HepG2 (cell line): ENCODE measurements around the gene ESPN. TPM values are rescaled to one million over a fixed set of nuclear protein-coding genes. Genes with fewer than 3 reads are reported as not detected.
A peak's percentile ranks its signal among the peaks of the same experiment; 100 is the strongest.

Experiments
- ATAC-seq: fragments of 200-7000 bp; cut with Tn5 transposase; 3 replicates; pipeline ENCODE4 v1.9.1; 2020; ENCODE audit warnings: mild to moderate bottlenecking, moderate library complexity
- BruUV-seq: library from RNA; stranded (reverse); fragments of 400-500 nt; replicated peaks from 2 replicates; lab custom pipeline; 2021; lab: Mats Ljungman, UMichigan
- CTCF ChIA-PET: fragments of 300-600 bp; formaldehyde crosslinking; extraction: SDS; loops from one replicate; lab custom pipeline; 2021; ENCODE audit warnings: low total read pairs, inconsistent platforms, low intra/inter-chr PET ratio; lab: Yijun Ruan, JAX
- POLR2A ChIA-PET: fragments of 350-600 bp; sonication (Branson Sonifier 250); formaldehyde crosslinking; loops from one replicate; lab custom pipeline; 2020; ENCODE audit warnings: antibody characterized with exemption, inconsistent platforms; lab: Yijun Ruan, JAX
- DNase-seq: peaks from one replicate; pipeline ENCODE4 v3.0.0-alpha.2; 2015; ENCODE audit warnings: low spot score
- FAIRE-seq: peaks from 3 replicates; lab custom pipeline; 2011; peaks lifted over from hg19 to GRCh38; lab: Jason Lieb, UNC
- H2AFZ ChIP-seq: one replicate; pipeline ENCODE4 v1.6.1; 2011; ENCODE audit warnings: low read length, inconsistent platforms
- H3K27ac ChIP-seq: fragments of 300-600 bp; 3 replicates; pipeline ENCODE4 v1.8.0; 2011; ENCODE audit warnings: mixed run types, mild to moderate bottlenecking, mixed read lengths, low read length, inconsistent platforms; ENCODE audit not compliant: insufficient read depth; ENCODE audit errors: extremely low read length
- H3K27me3 ChIP-seq, 2 experiments: fragments of 200-600 bp in 1 of 2; 2 replicates in 1 of 2; 3 replicates in 1 of 2; pipeline versions ENCODE4 v1.6.0 to v1.8.0; 2011; ENCODE audit warnings: low read length in 2 of 2, mild to moderate bottlenecking in 2 of 2, moderate library complexity in 2 of 2, inconsistent platforms in 1 of 2; ENCODE audit not compliant: insufficient read depth in 2 of 2, control insufficient read depth in 1 of 2
- H3K36me3 ChIP-seq, 2 experiments: fragments of 200-600 bp in 1 of 2; replicated peaks in 1 of 2; 2 replicates in 1 of 2; 3 replicates in 1 of 2; pipeline versions ENCODE4 v1.5.1 to v1.8.0; 2011; ENCODE audit warnings: low read length in 2 of 2, inconsistent platforms in 1 of 2; ENCODE audit not compliant: insufficient read depth in 2 of 2, control insufficient read depth in 1 of 2
- H3K4me1 ChIP-seq: 2 replicates; pipeline ENCODE4 v1.5.1; 2012; ENCODE audit warnings: low read length, inconsistent platforms; ENCODE audit not compliant: insufficient read depth
- H3K4me2 ChIP-seq: 2 replicates; pipeline ENCODE4 v1.6.0; 2011; ENCODE audit warnings: low read depth, low read length, inconsistent platforms
- H3K4me3 ChIP-seq, 3 experiments: fragments of 200-600 bp in 1 of 3; sonication (generic), shearing (Covaris generic) in 1 of 3; replicated peaks in 1 of 3; 2 replicates each; pipeline ENCODE4 v1.5.1; 2011 to 2016; ENCODE audit warnings: low read length in 3 of 3, inconsistent platforms in 2 of 3, low read depth in 2 of 3, mild to moderate bottlenecking in 2 of 3, control low read depth in 1 of 3, mixed read lengths in 1 of 3; ENCODE audit not compliant: insufficient read depth in 1 of 3
- H3K79me2 ChIP-seq: one replicate; pipeline ENCODE4 v1.6.1; 2011; ENCODE audit warnings: low read length, inconsistent platforms; ENCODE audit not compliant: insufficient read depth
- H3K9ac ChIP-seq: 2 replicates; pipeline ENCODE4 v1.6.0; 2011; ENCODE audit warnings: mild to moderate bottlenecking, low read depth, low read length, inconsistent platforms; ENCODE audit not compliant: insufficient read depth
- H3K9me3 ChIP-seq: 2 replicates; pipeline ENCODE4 v1.5.1; 2012; ENCODE audit warnings: mild to moderate bottlenecking, low read length
- H4K20me1 ChIP-seq: 2 replicates; pipeline ENCODE4 v1.6.0; 2011; ENCODE audit warnings: inconsistent platforms, mild to moderate bottlenecking, low read length, moderate library complexity; ENCODE audit not compliant: insufficient read depth
- GFI1 ChIP-seq: sonication (generic); formaldehyde crosslinking; IDR thresholded peaks from 2 replicates; pipeline ENCODE4 v1.5.0; 2020; ENCODE audit warnings: missing genetic modification reagents, mild to moderate bottlenecking, borderline replicate concordance
- HDAC1 ChIP-seq: sonication (generic); formaldehyde crosslinking; IDR thresholded peaks from 2 replicates; pipeline ENCODE4 v1.5.1; 2020; ENCODE audit warnings: mild to moderate bottlenecking, missing genetic modification reagents
- KDM1A ChIP-seq: IDR thresholded peaks from 2 replicates; pipeline ENCODE4 v1.6.1; 2016; ENCODE audit warnings: missing compliant biosample characterization
- RXRA ChIP-seq: sonication (generic); formaldehyde crosslinking; IDR thresholded peaks from 2 replicates; pipeline ENCODE4 v1.5.1; 2020; ENCODE audit warnings: missing genetic modification reagents
- SAP130 ChIP-seq: IDR thresholded peaks from 2 replicates; pipeline ENCODE4 v1.6.1; 2016; ENCODE audit warnings: low read depth
- SOX5 ChIP-seq: IDR thresholded peaks from 2 replicates; pipeline ENCODE4 v1.6.1; 2016; ENCODE audit warnings: borderline replicate concordance
- XRCC5 ChIP-seq: fragments of 200-400 bp; formaldehyde crosslinking; optimal IDR thresholded peaks from 2 replicates; pipeline ENCODE3; 2017; ENCODE audit warnings: mild to moderate bottlenecking, low read length
- ZNF230 ChIP-seq: sonication (generic); formaldehyde crosslinking; IDR thresholded peaks from 2 replicates; pipeline ENCODE4 v1.4.0; 2020; ENCODE audit warnings: mild to moderate bottlenecking, missing genetic modification reagents
- ZNF484 ChIP-seq: sonication (generic); formaldehyde crosslinking; IDR thresholded peaks from 2 replicates; pipeline ENCODE4 v1.5.1; 2020; ENCODE audit warnings: mild to moderate bottlenecking, low read depth, missing genetic modification reagents, borderline replicate concordance
- ZNF619 ChIP-seq: sonication (generic); formaldehyde crosslinking; IDR thresholded peaks from 2 replicates; pipeline ENCODE4 v1.4.0; 2020; ENCODE audit warnings: mild to moderate bottlenecking, missing genetic modification reagents
- ZNF670 ChIP-seq: sonication (generic); formaldehyde crosslinking; IDR thresholded peaks from 2 replicates; pipeline ENCODE4 v1.8.0; 2022; ENCODE audit warnings: mild to moderate bottlenecking, missing genetic modification reagents, borderline replicate concordance
- ZNF678 ChIP-seq: sonication (generic); formaldehyde crosslinking; IDR thresholded peaks from 2 replicates; pipeline ENCODE4 v1.4.0; 2020; ENCODE audit warnings: mild to moderate bottlenecking, missing genetic modification reagents
- ZNF781 ChIP-seq: sonication (generic); formaldehyde crosslinking; IDR thresholded peaks from 2 replicates; pipeline ENCODE4 v1.5.1; 2020; ENCODE audit warnings: borderline replicate concordance, mild to moderate bottlenecking, missing genetic modification reagents; ENCODE audit errors: not compliant biosample characterization
- ZNF792 ChIP-seq: IDR thresholded peaks from 2 replicates; pipeline ENCODE4 v1.6.1; 2016
- WGBS: methylation state at CpG from one replicate; pipeline ENCODE4 v1.1.6; 2017; ENCODE audit warnings: low lambda C conversion rate; 5-methylcytosine and 5-hydroxymethylcytosine counted together
- in situ Hi-C: cut with HindIII; loops from 2 replicates; pipeline ENCODE4 v1.10.0; 2017; ENCODE audit warnings: low pct_unique_long_range_greater_than_20kb; ENCODE audit not compliant: extremely low pct_ligation_motif_present
- intact Hi-C: fragments of 100-400 bp; cut with micrococcal nuclease; formaldehyde crosslinking; loops from one replicate; pipeline ENCODE4 v1.10.0; 2022; ENCODE audit not compliant: unreplicated experiment
- polyA plus RNA-seq, 8 experiments: library from polyadenylated mRNA; depleted of rRNA in 3 of 8; stranded (reverse) in 7 of 8; unstranded in 1 of 8; fragments of >200 nt; fragmentation: Illumina TruSeq in 4 of 8; extraction: Trizol in 4 of 8; gene quantifications; 2 replicates each; pipeline versions ENCODE4 v1.2.1 to v1.2.3, GENCODE V29; 2011 to 2016; ENCODE audit warnings: low read depth in 4 of 8, missing spikeins in 1 of 8, mixed read lengths in 1 of 8; ENCODE audit not compliant: insufficient read depth in 1 of 8
- total RNA-seq, 5 experiments: library from RNA; depleted of rRNA; stranded (reverse); fragments of >200 nt; fragmentation: Illumina TruSeq; extraction: Trizol; gene quantifications; 2 replicates each; pipeline ENCODE4 v1.2.3, GENCODE V29; 2016; ENCODE audit warnings: low read depth in 1 of 5
- TF ChIP-seq, protein P1 (sequence below): sonication (generic); formaldehyde crosslinking; IDR thresholded peaks from 2 replicates; pipeline ENCODE4 v1.4.0; 2020; ENCODE audit warnings: missing genetic modification reagents
- TF ChIP-seq, protein P2 (sequence below): sonication (generic); formaldehyde crosslinking; IDR thresholded peaks from 2 replicates; pipeline ENCODE4 v1.9.0; 2022; ENCODE audit warnings: missing genetic modification reagents, mild to moderate bottlenecking, borderline replicate concordance
- TF ChIP-seq, protein P3 (sequence below): sonication (generic); formaldehyde crosslinking; IDR thresholded peaks from 2 replicates; pipeline ENCODE4 v1.4.0; 2020; ENCODE audit warnings: missing genetic modification reagents

Gene ESPN
- total and polyA plus RNA-seq, 2 of the 13 experiments (the other 11 are each of a cell fraction or from before 2014, with no cell fraction given) = 48.6 to 54.2 TPM

DNA sequence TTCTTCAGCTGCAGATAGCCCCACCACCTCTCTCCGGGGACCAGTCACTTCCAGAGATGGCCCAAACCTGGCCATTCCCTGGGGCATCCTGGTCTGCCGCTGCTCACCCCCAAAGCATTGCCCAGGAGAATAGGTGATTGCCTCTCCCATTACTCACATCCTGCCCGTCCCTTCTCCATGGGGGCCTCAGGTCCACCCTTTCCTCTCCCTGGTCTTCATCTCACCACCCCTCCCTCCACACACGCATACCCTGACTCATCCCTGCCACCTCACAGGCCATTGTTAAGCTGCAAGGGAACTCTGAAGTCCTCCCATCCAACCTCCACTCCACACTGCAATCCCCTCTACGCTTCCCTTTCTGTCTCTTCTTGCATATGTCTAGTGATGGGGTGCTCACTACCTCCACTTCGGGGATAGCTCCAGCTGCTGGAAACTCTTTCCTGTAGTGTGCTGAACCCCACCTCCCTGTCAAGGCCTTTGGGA is 66.9 kb downstream of the ESPN start, which contains the start of gene PLEKHG5 (continued):
- TF ChIP-seq, protein P1, sequence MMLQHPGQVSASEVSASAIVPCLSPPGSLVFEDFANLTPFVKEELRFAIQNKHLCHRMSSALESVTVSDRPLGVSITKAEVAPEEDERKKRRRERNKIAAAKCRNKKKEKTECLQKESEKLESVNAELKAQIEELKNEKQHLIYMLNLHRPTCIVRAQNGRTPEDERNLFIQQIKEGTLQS (CRISPR knock-in tag) = 0 out of 2 replicates have a peak, but pooled peaks have one; percentile 15
- TF ChIP-seq ZNF230 (CRISPR knock-in tag) (0 out of 2 replicates have a peak, but pooled peaks have one; percentile 46), SAP130 (CRISPR knock-in tag) (peak; percentile 39; the same call in 1 of the 2 replicates), SOX5 (0 out of 2 replicates have a peak, but pooled peaks have one; percentile 21), HDAC1 (CRISPR knock-in tag) (no peak), XRCC5 (peak; percentile 32), ZNF484 (CRISPR knock-in tag) (no peak), ZNF619 (CRISPR knock-in tag) (no peak), ZNF792 (0 out of 2 replicates have a peak, but pooled peaks have one; percentile 10), KDM1A (CRISPR knock-in tag) (0 out of 2 replicates have a peak, but pooled peaks have one; percentile 21), GFI1 (CRISPR knock-in tag) (no peak)
- TF ChIP-seq, protein P2, sequence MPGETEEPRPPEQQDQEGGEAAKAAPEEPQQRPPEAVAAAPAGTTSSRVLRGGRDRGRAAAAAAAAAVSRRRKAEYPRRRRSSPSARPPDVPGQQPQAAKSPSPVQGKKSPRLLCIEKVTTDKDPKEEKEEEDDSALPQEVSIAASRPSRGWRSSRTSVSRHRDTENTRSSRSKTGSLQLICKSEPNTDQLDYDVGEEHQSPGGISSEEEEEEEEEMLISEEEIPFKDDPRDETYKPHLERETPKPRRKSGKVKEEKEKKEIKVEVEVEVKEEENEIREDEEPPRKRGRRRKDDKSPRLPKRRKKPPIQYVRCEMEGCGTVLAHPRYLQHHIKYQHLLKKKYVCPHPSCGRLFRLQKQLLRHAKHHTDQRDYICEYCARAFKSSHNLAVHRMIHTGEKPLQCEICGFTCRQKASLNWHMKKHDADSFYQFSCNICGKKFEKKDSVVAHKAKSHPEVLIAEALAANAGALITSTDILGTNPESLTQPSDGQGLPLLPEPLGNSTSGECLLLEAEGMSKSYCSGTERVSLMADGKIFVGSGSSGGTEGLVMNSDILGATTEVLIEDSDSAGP (CRISPR knock-in tag) = no peak

DNA sequence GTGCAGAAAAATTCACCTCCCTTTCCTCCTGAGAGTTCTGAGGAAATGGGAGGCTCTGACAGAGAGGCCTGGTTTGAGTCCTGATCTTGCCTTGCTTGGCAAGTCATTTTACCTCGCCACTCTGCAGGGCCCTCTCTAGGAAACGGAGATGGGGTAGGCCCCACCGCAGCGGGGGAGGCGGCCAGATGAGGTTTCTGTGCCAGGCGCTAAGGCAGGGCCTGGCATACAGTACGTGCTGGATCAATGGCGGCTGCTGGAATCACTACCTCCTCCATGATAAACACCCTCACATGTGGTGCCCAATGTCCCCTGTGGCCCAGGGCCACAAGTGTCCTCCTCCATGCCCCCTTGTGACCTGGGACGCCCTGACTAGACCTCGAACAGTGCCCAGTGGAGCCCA is 67.4 kb downstream of the ESPN start:
- intact Hi-C loops = no loop called here
- H3K4me3 ChIP-seq = peak overlapping the region in 2 of 3 experiments; percentile 89 to 99; a peak in 3 of 6 replicates
- TF ChIP-seq ZNF781 (CRISPR knock-in tag) (no peak), RXRA (CRISPR knock-in tag) (peak; percentile 13; the same call in 1 of the 2 replicates), ZNF670 (CRISPR knock-in tag) (no peak), ZNF678 (no peak)
- TF ChIP-seq, protein P3, sequence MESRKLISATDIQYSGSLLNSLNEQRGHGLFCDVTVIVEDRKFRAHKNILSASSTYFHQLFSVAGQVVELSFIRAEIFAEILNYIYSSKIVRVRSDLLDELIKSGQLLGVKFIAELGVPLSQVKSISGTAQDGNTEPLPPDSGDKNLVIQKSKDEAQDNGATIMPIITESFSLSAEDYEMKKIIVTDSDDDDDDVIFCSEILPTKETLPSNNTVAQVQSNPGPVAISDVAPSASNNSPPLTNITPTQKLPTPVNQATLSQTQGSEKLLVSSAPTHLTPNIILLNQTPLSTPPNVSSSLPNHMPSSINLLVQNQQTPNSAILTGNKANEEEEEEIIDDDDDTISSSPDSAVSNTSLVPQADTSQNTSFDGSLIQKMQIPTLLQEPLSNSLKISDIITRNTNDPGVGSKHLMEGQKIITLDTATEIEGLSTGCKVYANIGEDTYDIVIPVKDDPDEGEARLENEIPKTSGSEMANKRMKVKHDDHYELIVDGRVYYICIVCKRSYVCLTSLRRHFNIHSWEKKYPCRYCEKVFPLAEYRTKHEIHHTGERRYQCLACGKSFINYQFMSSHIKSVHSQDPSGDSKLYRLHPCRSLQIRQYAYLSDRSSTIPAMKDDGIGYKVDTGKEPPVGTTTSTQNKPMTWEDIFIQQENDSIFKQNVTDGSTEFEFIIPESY = peak; percentile 66

More for the DNA sequence above, 67.4 kb downstream of the ESPN start:
- H3K9ac ChIP-seq = no peak overlapping the region
- ATAC-seq = no peak
- H3K36me3 ChIP-seq = no peaks in the 10 kb centered on the region
- ChIA-PET CTCF (no interaction called here), POLR2A (interaction anchor here (1.0 to 2.9 kb wide), 4 partner anchors 21 to 155 kb away, joined by 3 to 13 read pairs (median 5); partner anchors contain the start of genes NOL9 and TAS1R1)
- peaks cover 47% of the 10 kb centered on the region for H3K4me1 ChIP-seq
- peaks cover 0 to 2% of the 10 kb centered on the region in 2 experiments; a peak in 1 of 5 replicates for H3K27me3 ChIP-seq
- peak overlapping the region; percentile 97 for H3K4me2 ChIP-seq
- DNase-seq = no peak
- BruUV-seq = no TSS peak
- no peaks in the 10 kb centered on the region for H3K79me2 ChIP-seq
- in situ Hi-C loops = loop anchor here (25.0 kb wide), 1 partner anchor 720 kb away; no protein-coding TSS in a partner anchor
- H4K20me1 ChIP-seq = no peaks in the 10 kb centered on the region
- no peak for FAIRE-seq
- H3K9me3 ChIP-seq = no peaks in the 10 kb centered on the region
- WGBS = 95% methylated on average over 7 of the region's 10 CpGs
- H2AFZ ChIP-seq = no peak overlapping the region
- no peak overlapping the region for H3K27ac ChIP-seq
